NCI-H526 treated with DMSO at 0.1 percent for 48 hours (cell line): ENCODE data around the gene SUV39H1.
"Not testable (repeated sequence)": the region's sequence is repeated elsewhere in the genome, so short reads cannot be mapped to it uniquely, and the experiment has no call there.

Source experiments
- DNase-seq: peaks from one replicate; lab custom pipeline; 2025; lab: John Stamatoyannopoulos, UW

The SUV39H1 gene

DNA sequence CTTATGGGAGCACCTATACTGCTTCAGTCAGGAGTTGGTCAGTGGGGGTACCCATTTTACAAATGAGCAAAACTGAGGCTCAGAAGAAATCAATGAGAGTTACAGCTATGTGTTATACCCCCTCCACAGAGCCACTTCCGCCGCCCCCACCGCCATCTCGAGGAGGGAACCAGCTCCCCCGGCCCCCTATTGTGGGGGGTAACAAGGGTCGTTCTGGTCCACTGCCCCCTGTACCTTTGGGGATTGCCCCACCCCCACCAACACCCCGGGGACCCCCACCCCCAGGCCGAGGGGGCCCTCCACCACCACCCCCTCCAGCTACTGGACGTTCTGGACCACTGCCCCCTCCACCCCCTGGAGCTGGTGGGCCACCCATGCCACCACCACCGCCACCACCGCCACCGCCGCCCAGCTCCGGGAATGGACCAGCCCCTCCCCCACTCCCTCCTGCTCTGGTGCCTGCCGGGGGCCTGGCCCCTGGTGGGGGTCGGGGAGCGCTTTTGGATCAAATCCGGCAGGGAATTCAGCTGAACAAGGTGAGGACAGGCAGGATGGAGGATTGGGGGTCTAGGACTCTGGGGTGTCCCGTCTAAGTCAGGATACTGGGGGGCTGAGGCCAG is 7.9 kb upstream of the SUV39H1 start:
- no peak for DNase-seq

GRCh38 chrX:48689208-48689920 is 7.2 kb upstream of the SUV39H1 start:
- no peak for DNase-seq

GRCh38 chrX:48691746-48692145 is 4.8 kb upstream of the SUV39H1 start:
- not testable (repeated sequence) for DNase-seq

DNA sequence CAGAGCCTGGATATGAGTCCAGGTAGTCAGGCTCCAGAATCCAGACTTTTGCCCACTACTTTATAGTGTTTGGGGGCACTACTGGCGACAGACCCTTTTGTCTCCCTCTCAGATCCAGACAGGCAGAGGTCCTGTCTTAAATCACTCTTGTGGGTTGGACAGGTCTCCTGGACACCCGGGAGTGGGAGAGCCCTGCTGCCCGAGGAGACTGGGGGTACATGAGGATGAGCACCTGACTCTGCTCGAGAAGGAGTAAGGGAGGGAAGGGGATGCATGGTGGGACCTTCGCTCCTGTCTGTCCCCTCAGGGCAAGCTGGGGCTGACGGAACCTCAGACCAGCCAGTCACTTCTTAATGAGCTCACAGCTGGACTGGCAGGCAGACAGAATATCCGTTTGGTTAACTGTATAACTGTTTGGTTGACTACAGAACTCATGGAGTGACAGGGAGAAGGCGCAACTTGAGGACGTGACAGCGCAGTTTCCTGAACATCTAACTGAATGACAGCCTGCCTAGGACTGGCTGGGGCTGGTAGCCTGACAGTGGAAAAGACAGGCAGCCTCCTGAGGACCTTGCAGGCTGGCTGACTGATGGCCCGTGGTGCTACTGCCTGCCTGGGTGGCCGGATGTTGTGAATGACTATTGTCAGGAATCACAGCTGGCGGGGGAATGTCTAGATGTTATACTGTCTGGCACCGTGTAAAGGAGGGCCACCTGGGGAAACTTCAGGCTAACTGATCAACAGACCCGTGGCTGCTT is 1.6 kb upstream of the SUV39H1 start:
- DNase-seq: no peak

DNA sequence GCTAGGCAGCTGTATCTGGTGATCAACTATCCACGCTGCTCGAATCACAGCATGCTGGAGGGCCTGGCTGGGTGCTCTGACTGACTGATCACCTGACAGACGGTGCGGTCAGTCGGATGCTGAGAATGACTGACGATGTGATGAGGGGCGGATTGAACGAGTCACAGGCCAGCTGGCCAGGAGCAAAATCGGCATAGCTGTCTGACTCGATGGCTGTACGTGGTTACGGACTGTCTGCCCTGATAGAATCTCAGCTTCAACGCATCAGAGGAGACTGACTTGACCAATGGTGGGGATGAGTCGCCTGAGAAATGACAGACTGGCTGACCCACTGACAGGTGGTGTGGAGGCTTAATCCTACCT is 1.0 kb upstream of the SUV39H1 start:
- DNase-seq: no peak

GRCh38 chrX:48695925-48696300 is 621 bp upstream of the SUV39H1 start:
- no peak for DNase-seq

DNA sequence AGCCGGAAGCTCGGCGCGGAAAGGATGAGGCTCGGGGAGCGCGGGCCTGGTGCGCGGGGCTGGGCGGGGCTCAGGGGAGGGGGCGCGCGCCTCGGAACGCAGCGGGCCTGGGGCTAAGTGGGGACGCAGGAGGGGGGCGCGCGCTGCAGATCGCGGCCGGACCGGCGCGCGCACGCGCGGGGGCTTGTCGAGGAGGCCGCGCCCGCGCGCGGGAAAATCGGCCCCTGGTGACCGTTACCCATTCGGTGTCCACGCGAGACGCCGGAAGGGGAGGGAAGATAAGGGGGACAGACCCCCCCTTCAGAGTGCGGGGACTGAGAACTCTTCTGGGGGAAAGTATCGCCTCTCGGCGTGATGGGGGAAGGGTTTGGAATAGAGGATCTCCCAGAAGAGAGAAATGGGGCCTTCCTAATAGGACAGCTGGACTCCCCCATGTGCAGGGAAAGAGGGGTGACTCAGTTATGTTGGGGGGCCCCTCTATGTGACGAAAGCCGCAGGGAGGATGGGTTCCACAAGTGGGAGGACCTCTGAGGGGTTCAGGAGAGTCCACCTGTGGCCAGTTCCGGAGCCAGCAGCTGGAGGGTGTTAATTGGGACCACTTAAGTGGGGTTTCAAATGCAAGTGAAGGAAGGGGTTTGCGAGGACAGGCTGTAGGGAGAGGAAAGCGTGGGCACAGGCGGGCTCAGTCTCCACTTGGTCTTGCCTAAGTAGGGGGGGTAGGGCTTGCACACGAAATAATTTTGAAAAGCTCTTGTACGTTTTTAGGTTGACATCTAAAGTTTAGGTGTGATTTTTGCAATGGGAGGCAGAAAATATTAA is 584 bp downstream of the SUV39H1 start:
- peak; percentile 52 for DNase-seq

- no peak for DNase-seq
Measured at GRCh38 chrX:48698306-48698705, 1.8 kb downstream of the SUV39H1 start.

DNA sequence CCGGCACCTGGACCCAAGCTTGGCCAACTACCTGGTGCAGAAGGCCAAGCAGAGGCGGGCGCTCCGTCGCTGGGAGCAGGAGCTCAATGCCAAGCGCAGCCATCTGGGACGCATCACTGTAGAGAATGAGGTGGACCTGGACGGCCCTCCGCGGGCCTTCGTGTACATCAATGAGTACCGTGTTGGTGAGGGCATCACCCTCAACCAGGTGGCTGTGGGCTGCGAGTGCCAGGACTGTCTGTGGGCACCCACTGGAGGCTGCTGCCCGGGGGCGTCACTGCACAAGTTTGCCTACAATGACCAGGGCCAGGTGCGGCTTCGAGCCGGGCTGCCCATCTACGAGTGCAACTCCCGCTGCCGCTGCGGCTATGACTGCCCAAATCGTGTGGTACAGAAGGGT is 3.7 kb downstream of the SUV39H1 start:
- DNase-seq: no peak

- no peak for DNase-seq
Measured at GRCh38 chrX:48700951-48701653, 4.6 kb downstream of the SUV39H1 start.

DNA sequence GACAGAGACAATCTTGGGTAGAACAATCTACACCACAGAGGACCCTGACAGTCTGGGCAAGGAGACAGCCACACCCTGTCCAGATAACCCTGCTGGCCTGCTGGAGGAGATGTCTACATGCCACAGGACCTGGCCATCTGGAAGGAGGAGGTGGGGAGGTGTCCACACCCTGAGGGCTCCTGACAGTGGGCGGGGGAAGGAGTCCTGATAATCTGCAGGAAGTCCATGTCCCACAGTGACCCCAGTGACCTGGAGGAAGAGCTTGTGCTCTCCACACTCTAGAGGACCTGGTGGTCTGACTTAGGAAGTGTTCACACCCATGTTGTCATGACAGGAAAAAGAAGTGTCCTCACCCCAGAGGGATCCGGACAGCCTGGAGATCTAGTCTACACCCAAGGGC is 5.5 kb downstream of the SUV39H1 start:
- DNase-seq: no peak

- DNase-seq: no peak
Measured at GRCh38 chrX:48702716-48703115, 6.2 kb downstream of the SUV39H1 start.

DNA sequence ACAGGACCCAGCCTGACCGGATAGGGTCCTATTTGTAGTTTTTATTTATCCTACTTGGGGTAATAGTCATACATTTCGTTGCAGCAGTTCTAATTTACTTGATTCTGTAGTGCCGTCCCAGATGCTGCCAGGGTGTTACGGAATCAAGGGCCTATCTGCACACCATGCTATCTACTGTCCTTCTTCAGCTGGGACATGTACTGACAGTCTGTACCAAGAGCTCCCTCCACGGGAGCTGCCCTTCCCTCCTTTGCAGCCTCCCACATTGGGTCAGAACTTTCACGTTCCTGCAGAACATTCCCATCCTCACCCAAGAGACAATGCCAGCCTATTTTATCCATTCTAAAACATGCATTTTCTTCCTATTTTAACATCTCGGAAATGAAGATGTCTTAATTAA is 6.7 kb downstream of the SUV39H1 start:
- DNase-seq: no peak

- no peak for DNase-seq
Measured at GRCh38 chrX:48703642-48704481, 7.3 kb downstream of the SUV39H1 start.

DNA sequence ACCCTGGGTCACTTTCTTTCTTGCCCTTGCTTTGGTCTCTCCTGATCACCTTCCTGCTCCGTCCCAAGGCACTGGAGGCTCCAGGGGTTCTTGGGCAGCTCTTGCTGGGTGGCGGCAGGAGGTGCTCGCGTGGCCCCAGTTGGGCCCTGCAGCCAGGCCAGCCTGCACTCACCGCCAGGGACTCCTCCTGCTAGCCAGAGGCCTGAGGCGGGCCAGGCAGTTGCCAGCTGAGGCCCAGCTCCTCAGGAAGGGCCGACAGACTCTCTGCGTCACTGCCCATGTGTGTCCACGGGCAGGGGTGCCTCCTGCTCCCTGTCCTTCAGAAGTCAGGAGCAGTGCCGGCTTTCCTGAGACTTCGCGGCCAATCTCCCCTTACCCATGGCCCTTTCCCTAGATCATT is 9.3 kb downstream of the SUV39H1 start:
- no peak for DNase-seq

DNA sequence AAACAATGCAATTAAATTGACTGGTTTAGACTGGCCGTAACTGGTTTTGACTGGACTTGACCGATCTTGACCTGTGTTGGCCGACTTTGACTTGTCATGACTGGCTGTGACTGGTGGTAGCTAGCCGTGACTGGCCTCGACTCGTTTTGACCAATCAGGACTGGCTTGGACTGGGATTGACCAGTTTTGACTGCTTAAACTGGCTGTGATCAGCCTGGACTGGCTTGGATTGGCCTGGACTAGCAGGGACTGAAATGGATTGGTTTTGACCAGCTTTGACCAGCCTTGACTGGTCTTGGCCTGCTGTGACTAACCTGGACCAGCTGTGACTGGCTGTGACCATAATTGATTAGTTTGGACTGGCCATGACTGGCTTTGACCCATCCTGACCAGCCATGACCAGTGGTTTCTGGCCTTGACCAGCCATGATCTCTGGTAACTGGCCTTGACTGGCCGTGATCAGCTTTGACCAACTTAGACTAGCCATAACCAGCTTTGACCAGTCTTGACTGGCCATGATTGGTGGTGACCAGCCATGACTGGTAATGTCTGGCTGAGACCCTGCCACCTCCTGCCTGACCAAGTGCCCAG is 13.1 kb downstream of the SUV39H1 start:
- DNase-seq: no peak

DNA sequence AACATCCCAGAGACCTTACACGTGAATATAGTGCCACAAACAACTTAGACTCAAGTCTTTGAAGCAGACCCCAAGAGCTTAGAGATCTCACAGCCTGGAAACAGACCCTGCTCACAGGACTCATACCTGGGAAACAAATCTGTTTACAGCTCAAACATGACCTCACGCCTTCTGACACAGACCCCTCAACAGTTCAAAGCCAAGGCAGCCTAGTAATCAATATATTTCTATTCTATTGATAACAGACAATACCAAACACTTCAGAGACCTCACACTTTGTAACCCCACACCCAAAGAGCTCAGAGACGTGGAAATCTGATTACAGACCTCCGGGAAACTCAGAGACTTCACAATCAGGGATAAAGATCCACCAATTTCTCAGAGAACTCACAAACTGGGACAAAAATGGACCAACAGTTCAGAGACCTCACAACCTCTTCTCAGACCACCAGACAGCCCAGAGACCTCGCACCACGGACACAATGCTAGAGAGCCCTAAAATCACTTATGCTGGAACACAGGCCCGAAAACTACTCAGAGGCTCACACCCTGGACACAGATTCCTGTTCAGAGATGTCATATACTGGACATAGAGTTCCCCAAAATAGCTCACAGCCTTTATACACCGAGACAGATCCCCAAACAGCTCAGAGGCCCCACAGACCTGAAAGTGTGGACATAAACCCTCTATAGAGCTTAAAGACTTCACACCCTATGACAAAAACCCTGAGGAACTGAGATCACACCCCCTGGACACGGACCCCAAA is 14.8 kb downstream of the SUV39H1 start:
- no peak for DNase-seq

- no peak for DNase-seq
Measured at GRCh38 chrX:48711929-48712505, 15.5 kb downstream of the SUV39H1 start.

DNA sequence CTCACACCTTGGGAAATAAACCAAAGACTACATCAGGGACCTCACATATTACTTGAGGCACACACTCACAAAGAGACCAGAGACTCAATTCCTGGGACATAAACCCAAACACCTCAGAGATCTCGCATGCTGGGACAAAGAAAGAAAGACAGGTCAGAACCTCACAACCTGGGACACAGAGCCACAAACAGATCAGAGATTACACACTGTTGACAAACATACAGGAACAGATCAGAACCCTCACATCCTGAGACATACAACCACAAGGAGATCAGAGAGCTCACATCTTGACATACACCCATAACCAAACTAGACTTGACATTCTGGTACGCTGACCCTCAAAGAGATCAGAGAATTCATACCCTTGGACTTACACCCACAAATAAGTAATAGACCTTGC is 17.3 kb downstream of the SUV39H1 start:
- no peak for DNase-seq
